ENCODE measurements around the gene NLGN1.

- TF ChIP-seq, protein P1, sequence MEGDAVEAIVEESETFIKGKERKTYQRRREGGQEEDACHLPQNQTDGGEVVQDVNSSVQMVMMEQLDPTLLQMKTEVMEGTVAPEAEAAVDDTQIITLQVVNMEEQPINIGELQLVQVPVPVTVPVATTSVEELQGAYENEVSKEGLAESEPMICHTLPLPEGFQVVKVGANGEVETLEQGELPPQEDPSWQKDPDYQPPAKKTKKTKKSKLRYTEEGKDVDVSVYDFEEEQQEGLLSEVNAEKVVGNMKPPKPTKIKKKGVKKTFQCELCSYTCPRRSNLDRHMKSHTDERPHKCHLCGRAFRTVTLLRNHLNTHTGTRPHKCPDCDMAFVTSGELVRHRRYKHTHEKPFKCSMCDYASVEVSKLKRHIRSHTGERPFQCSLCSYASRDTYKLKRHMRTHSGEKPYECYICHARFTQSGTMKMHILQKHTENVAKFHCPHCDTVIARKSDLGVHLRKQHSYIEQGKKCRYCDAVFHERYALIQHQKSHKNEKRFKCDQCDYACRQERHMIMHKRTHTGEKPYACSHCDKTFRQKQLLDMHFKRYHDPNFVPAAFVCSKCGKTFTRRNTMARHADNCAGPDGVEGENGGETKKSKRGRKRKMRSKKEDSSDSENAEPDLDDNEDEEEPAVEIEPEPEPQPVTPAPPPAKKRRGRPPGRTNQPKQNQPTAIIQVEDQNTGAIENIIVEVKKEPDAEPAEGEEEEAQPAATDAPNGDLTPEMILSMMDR (IDR thresholded peaks at IDR 0.05) = no peak
- TF ChIP-seq POLR2A (IDR thresholded peaks at IDR 0.05) = no peak
These were observed 233.3 kb downstream of the NLGN1 start for GRCh38 chr3:173630849-173631248.

All from heart left ventricle (tissue), 13 donors.